ENCODE data around the gene GDPD3. TPM values are rescaled to one million over a fixed set of nuclear protein-coding genes. Genes with fewer than 3 reads are reported as not detected.
"Not testable (repeated sequence)": the region's sequence is repeated elsewhere in the genome, so short reads cannot be mapped to it uniquely, and the experiment has no call there.

The GDPD3 gene
- total and polyA plus RNA-seq, 5 donors from 2014 or later = 0.13 to 26.7 (median 0.28) TPM; not detected in 2

- Mint-ChIP-seq H3K27ac (no peak overlapping the region), H3K36me3 (peaks cover 4% of the 10 kb centered on the region), H3K9me3 (peaks cover 0 to 3% (median 0%) of the 10 kb centered on the region in 7 donors), H3K4me3 (no peak overlapping the region), H3K4me1 (peaks cover 0 to 22% (median 7%) of the 10 kb centered on the region in 4 donors), H3K27me3 (peaks cover 4% of the 10 kb centered on the region)
- DNase-seq = no peak
- Histone ChIP-seq H3K4me1 (ENCODE audit: control insufficient read depth, insufficient read depth, low read length, poor library complexity, severe bottlenecking) (peaks cover 11% of the 10 kb centered on the region), H3K36me3 (ENCODE audit: control insufficient read depth, insufficient read depth, low read length) (no peaks in the 10 kb centered on the region), H3K27me3 (ENCODE audit: control insufficient read depth, insufficient read depth, low read length) (no peaks in the 10 kb centered on the region), H3K9me3 (ENCODE audit: control insufficient read depth in 2 of 2, low read length in 2 of 2) (no peaks in the 10 kb centered on the region), H3K4me3 (ENCODE audit: low read depth, low read length) (no peak overlapping the region), H3K27ac (ENCODE audit: insufficient read depth, low read length, poor library complexity, severe bottlenecking) (no peak overlapping the region)
- ATAC-seq (ENCODE audit: low read depth in 2 of 2) = no peak
These were observed 24.6 kb upstream of the GDPD3 start for GRCh38 chr16:30137897-30138296.

DNA sequence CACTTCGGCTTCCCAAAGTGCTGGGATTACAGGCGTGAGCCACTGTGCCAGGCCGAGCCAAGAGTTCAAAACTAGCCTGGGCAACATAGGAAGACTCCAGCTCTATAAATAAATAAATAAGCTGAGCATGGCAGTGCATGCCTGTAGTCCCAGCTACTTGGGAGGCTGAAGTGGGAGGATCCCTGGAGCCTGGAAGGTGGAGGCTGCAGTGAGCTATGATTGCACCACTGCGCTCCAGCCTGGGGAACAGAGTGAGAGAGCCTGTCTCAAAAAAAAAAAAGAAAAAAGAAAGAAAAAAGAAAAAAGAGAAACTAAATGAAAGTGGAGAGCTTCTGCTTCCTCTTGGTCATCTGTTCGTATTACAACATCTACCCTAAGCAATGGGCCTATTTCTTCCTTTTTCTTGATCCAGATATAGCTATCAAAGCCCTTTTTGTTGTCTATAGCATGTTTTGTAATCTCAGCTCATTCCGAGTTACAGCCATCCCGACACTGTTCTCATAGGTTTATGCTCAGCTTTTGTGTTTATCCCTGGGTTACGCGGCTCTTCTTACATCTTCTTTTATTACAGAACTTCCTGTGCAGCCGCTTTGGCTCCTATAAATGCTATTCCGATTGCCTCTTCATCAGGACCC is 23.8 kb upstream of the GDPD3 start:
- ATAC-seq (ENCODE audit: low read depth in 2 of 2) = no peak
- no peak overlapping the region for H3K4me3 Mint-ChIP-seq
- Histone ChIP-seq H3K4me3 (ENCODE audit: low read depth, low read length) (no peak overlapping the region), H3K27ac (ENCODE audit: insufficient read depth, low read length, poor library complexity, severe bottlenecking) (no peak overlapping the region), H3K4me1 (ENCODE audit: control insufficient read depth, insufficient read depth, low read length, poor library complexity, severe bottlenecking) (peaks cover 11% of the 10 kb centered on the region), H3K36me3 (ENCODE audit: control insufficient read depth, insufficient read depth, low read length) (no peaks in the 10 kb centered on the region), H3K27me3 (ENCODE audit: control insufficient read depth, insufficient read depth, low read length) (no peaks in the 10 kb centered on the region), H3K9me3 (ENCODE audit: control insufficient read depth in 2 of 2, low read length in 2 of 2) (no peaks in the 10 kb centered on the region)
- H3K36me3 Mint-ChIP-seq = peaks cover 4% of the 10 kb centered on the region
- peaks cover 0 to 17% (median 7%) of the 10 kb centered on the region in 4 donors for H3K4me1 Mint-ChIP-seq
- H3K27ac Mint-ChIP-seq = peak overlapping the region in 1 of 3 donors; percentile 63
- H3K27me3 Mint-ChIP-seq = peaks cover 4% of the 10 kb centered on the region
- peaks cover 0 to 3% (median 0%) of the 10 kb centered on the region in 7 donors for H3K9me3 Mint-ChIP-seq
- DNase-seq = no peak

- Mint-ChIP-seq H3K27me3 (peaks cover 9% of the 10 kb centered on the region), H3K4me3 (no peak overlapping the region), H3K9me3 (peaks cover 0 to 2% (median 0%) of the 10 kb centered on the region in 7 donors), H3K36me3 (peaks cover 2% of the 10 kb centered on the region), H3K4me1 (peaks cover 0 to 2% (median 0%) of the 10 kb centered on the region in 4 donors), H3K27ac (peak overlapping the region in 1 of 3 donors; percentile 43)
- ATAC-seq (ENCODE audit: low read depth in 2 of 2) = no peak
- no peaks in the 10 kb centered on the region for H3K27me3 ChIP-seq (ENCODE audit: control insufficient read depth, insufficient read depth, low read length)
- no peak overlapping the region for H3K4me3 ChIP-seq (ENCODE audit: low read depth, low read length)
- no peak overlapping the region for H3K27ac ChIP-seq (ENCODE audit: insufficient read depth, low read length, poor library complexity, severe bottlenecking)
- H3K9me3 ChIP-seq (ENCODE audit: control insufficient read depth in 2 of 2, low read length in 2 of 2) = no peaks in the 10 kb centered on the region
- no peaks in the 10 kb centered on the region for H3K36me3 ChIP-seq (ENCODE audit: control insufficient read depth, insufficient read depth, low read length)
- H3K4me1 ChIP-seq (ENCODE audit: control insufficient read depth, insufficient read depth, low read length, poor library complexity, severe bottlenecking) = no peaks in the 10 kb centered on the region
- no peak for DNase-seq
These were observed 19.3 kb upstream of the GDPD3 start for GRCh38 chr16:30132591-30132990.

DNA sequence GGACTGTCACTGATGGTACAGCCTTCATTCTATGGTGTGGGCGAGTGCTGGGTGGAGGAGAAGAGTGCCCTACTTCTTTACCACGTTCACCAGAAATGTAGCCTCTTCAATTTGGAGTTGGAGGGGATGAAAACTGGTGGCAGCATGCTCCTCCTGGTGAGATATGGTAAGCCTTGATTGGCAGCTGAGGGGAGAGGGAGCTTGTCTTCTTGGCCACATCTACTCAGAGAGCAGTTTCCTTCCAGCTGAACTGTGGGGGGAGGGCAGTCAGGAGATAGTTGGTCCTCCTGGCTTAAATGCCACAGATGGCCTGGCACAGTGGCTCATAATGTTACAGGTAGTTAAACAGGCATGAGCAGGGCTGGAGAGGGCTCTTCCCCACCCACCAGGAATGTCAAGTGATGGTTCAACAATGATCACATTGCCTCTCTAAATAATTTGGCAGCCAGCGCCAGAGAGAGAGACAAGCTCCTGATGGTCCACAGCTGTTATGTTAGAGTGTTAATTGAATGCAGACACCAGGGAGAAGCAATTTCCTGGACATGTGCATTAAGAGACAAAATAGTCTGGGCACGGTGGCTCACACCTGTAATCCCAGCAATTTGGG is 18.6 kb upstream of the GDPD3 start:
- peaks cover 0 to 2% (median 0%) of the 10 kb centered on the region in 4 donors for H3K4me1 Mint-ChIP-seq
- H3K4me3 Mint-ChIP-seq = peak overlapping the region in 1 of 4 donors; percentile 32
- H3K4me1 ChIP-seq (ENCODE audit: control insufficient read depth, insufficient read depth, low read length, poor library complexity, severe bottlenecking) = no peaks in the 10 kb centered on the region
- H3K27me3 Mint-ChIP-seq = peaks cover 9% of the 10 kb centered on the region
- no peaks in the 10 kb centered on the region for H3K9me3 ChIP-seq (ENCODE audit: control insufficient read depth in 2 of 2, low read length in 2 of 2)
- DNase-seq = peak in 1 of 3 donors; percentile 17
- no peak overlapping the region for H3K4me3 ChIP-seq (ENCODE audit: low read depth, low read length)
- H3K27me3 ChIP-seq (ENCODE audit: control insufficient read depth, insufficient read depth, low read length) = no peaks in the 10 kb centered on the region
- no peaks in the 10 kb centered on the region for H3K36me3 ChIP-seq (ENCODE audit: control insufficient read depth, insufficient read depth, low read length)
- H3K27ac Mint-ChIP-seq = peak overlapping the region in 1 of 3 donors; percentile 43
- peaks cover 0 to 2% (median 0%) of the 10 kb centered on the region in 7 donors for H3K9me3 Mint-ChIP-seq
- no peak overlapping the region for H3K27ac ChIP-seq (ENCODE audit: insufficient read depth, low read length, poor library complexity, severe bottlenecking)
- no peak for ATAC-seq (ENCODE audit: low read depth in 2 of 2)
- H3K36me3 Mint-ChIP-seq = no peaks in the 10 kb centered on the region

- H3K9me3 Mint-ChIP-seq = peaks cover 0 to 1% (median 0%) of the 10 kb centered on the region in 7 donors
- peaks cover 5% of the 10 kb centered on the region for H3K27me3 Mint-ChIP-seq
- H3K27ac Mint-ChIP-seq = no peak overlapping the region
These were observed 14.7 kb upstream of the GDPD3 start for GRCh38 chr16:30127993-30128392.

GRCh38 chr16:30125690-30126089 is 12.4 kb upstream of the GDPD3 start:
- not testable (repeated sequence) for DNase-seq; H3K9me3 ChIP-seq (ENCODE audit: control insufficient read depth in 2 of 2, low read length in 2 of 2); H3K27ac Mint-ChIP-seq; H3K27me3 Mint-ChIP-seq; H3K9me3 Mint-ChIP-seq; H3K36me3 ChIP-seq (ENCODE audit: control insufficient read depth, insufficient read depth, low read length); H3K27me3 ChIP-seq (ENCODE audit: control insufficient read depth, insufficient read depth, low read length); H3K27ac ChIP-seq (ENCODE audit: insufficient read depth, low read length, poor library complexity, severe bottlenecking); ATAC-seq (ENCODE audit: low read depth in 2 of 2); H3K4me3 ChIP-seq (ENCODE audit: low read depth, low read length); H3K36me3 Mint-ChIP-seq; H3K4me3 Mint-ChIP-seq
- H3K4me1 ChIP-seq (ENCODE audit: control insufficient read depth, insufficient read depth, low read length, poor library complexity, severe bottlenecking) = peaks cover 18% of the 10 kb centered on the region
- H3K4me1 Mint-ChIP-seq = peaks cover 0 to 28% (median 5%) of the 10 kb centered on the region in 4 donors

More at GRCh38 chr16:30127993-30128392, 14.7 kb upstream of the GDPD3 start:
- no peaks in the 10 kb centered on the region for H3K36me3 ChIP-seq (ENCODE audit: control insufficient read depth, insufficient read depth, low read length)
- H3K27ac ChIP-seq (ENCODE audit: insufficient read depth, low read length, poor library complexity, severe bottlenecking) = no peak overlapping the region
- ATAC-seq (ENCODE audit: low read depth in 2 of 2) = no peak
- no peaks in the 10 kb centered on the region for H3K36me3 Mint-ChIP-seq
- H3K4me3 Mint-ChIP-seq = peak overlapping the region in 1 of 4 donors; percentile 21
- no peak for DNase-seq
- H3K9me3 ChIP-seq (ENCODE audit: control insufficient read depth in 2 of 2, low read length in 2 of 2) = no peaks in the 10 kb centered on the region
- H3K4me1 Mint-ChIP-seq = peaks cover 0 to 10% (median 0%) of the 10 kb centered on the region in 4 donors
- H3K4me3 ChIP-seq (ENCODE audit: low read depth, low read length) = no peak overlapping the region
- H3K27me3 ChIP-seq (ENCODE audit: control insufficient read depth, insufficient read depth, low read length) = no peaks in the 10 kb centered on the region
- H3K4me1 ChIP-seq (ENCODE audit: control insufficient read depth, insufficient read depth, low read length, poor library complexity, severe bottlenecking) = peaks cover 4% of the 10 kb centered on the region

DNA sequence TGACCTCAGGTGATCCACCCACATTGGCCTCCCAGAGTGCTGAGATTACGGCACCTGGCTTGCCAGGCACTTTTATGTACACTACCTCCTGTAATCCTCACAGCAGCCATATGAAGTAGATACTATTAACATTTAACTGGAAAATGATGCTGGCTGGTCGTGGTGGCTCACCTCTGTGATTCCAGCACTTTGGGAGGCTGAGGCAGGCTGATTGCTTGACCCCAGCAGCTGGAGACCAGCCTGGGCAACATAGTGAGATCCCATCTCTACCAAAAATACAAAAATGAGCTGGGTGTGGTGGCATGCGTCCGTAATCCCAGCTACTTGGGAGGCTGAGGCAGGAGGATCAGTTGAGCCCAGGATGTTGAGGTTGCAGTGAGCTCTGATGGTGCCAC is 11.6 kb upstream of the GDPD3 start:
- no peaks in the 10 kb centered on the region for H3K36me3 ChIP-seq (ENCODE audit: control insufficient read depth, insufficient read depth, low read length)
- Mint-ChIP-seq H3K4me3 (peak overlapping the region in 1 of 4 donors; percentile 5), H3K36me3 (no peaks in the 10 kb centered on the region), H3K4me1 (peaks cover 0 to 32% (median 9%) of the 10 kb centered on the region in 4 donors), H3K9me3 (no peaks in the 10 kb centered on the region), H3K27me3 (no peaks in the 10 kb centered on the region), H3K27ac (no peak overlapping the region)
- ATAC-seq (ENCODE audit: low read depth in 2 of 2) (no peak), DNase-seq (no peak)
- no peak overlapping the region for H3K4me3 ChIP-seq (ENCODE audit: low read depth, low read length)
- peaks cover 18% of the 10 kb centered on the region for H3K4me1 ChIP-seq (ENCODE audit: control insufficient read depth, insufficient read depth, low read length, poor library complexity, severe bottlenecking)
- H3K27ac ChIP-seq (ENCODE audit: insufficient read depth, low read length, poor library complexity, severe bottlenecking) = no peak overlapping the region
- H3K27me3 ChIP-seq (ENCODE audit: control insufficient read depth, insufficient read depth, low read length) = no peaks in the 10 kb centered on the region
- H3K9me3 ChIP-seq (ENCODE audit: control insufficient read depth in 2 of 2, low read length in 2 of 2) = no peaks in the 10 kb centered on the region

All from CD4-positive, CD25-positive, alpha-beta regulatory T cell (primary cell).